HS-27A (cell line): Measurements from ENCODE around the gene COL4A1.

Experiments
- DNase-seq: peaks from one replicate; pipeline ENCODE4 v3.0.0-alpha.2; 2012; ENCODE audit warnings: low read depth, missing footprints

The COL4A1 gene

GRCh38 chr13:110306960-110307766 lies at the start of gene COL4A1, which contains the start of gene COL4A2:
Gene COL4A1 (minus strand): TSS chr13:110307157. CDS start chr13:110307027, 130 bp downstream.
Gene COL4A2 (plus strand): TSS chr13:110307284. CDS start chr13:110307904, 620 bp downstream.
- DNase-seq: no peak

GRCh38 chr13:110356362-110356761 lies 49.4 kb upstream of the COL4A1 start:
- no peak for DNase-seq

GRCh38 chr13:110354715-110355473 lies 47.9 kb upstream of the COL4A1 start:
- no peak for DNase-seq

GRCh38 chr13:110354123-110354627 lies 47.2 kb upstream of the COL4A1 start:
- DNase-seq: no peak

GRCh38 chr13:110353339-110353977 lies 46.5 kb upstream of the COL4A1 start:
- no peak for DNase-seq

GRCh38 chr13:110352735-110353134 lies 45.8 kb upstream of the COL4A1 start:
- DNase-seq: no peak

- no peak for DNase-seq
Observed at GRCh38 chr13:110351636-110352420, 44.9 kb upstream of the COL4A1 start.

- no peak for DNase-seq
Observed at GRCh38 chr13:110350509-110350908, 43.6 kb upstream of the COL4A1 start.

- no peak for DNase-seq
Observed at GRCh38 chr13:110350049-110350448, 43.1 kb upstream of the COL4A1 start.

- DNase-seq: no peak
Observed at GRCh38 chr13:110349239-110349638, 42.3 kb upstream of the COL4A1 start.

GRCh38 chr13:110348309-110349105 lies 41.5 kb upstream of the COL4A1 start:
- DNase-seq: no peak

- no peak for DNase-seq
Observed at GRCh38 chr13:110347535-110348308, 40.8 kb upstream of the COL4A1 start.

- no peak for DNase-seq
Observed at GRCh38 chr13:110347088-110347487, 40.1 kb upstream of the COL4A1 start.

GRCh38 chr13:110346661-110347067 lies 39.7 kb upstream of the COL4A1 start:
- no peak for DNase-seq

GRCh38 chr13:110345701-110346100 lies 38.7 kb upstream of the COL4A1 start:
- DNase-seq: no peak

- no peak for DNase-seq
Observed at GRCh38 chr13:110345266-110345665, 38.3 kb upstream of the COL4A1 start.

GRCh38 chr13:110344320-110344719 lies 37.4 kb upstream of the COL4A1 start:
- no peak for DNase-seq

GRCh38 chr13:110343241-110343865 lies 36.4 kb upstream of the COL4A1 start:
- DNase-seq: no peak

- DNase-seq: no peak
Observed at GRCh38 chr13:110342474-110342873, 35.5 kb upstream of the COL4A1 start.
